Hair follicle dermal papilla cell (primary cell): Measurements from ENCODE around the gene USP33. TPM values are rescaled to one million over a fixed set of nuclear protein-coding genes. Genes with fewer than 3 reads are reported as not detected.

Experiments
- total RNA-seq: library from RNA; depleted of rRNA; stranded (reverse); fragments of >200 nt; gene quantifications from 2 replicates; pipeline ENCODE4 v1.2.3, GENCODE V29; 2012

USP33 gene
- total RNA-seq = 92.5 and 107 TPM in 2 replicates

GRCh38 chr1:77759071-77760028, at the start of gene USP33:
USP33 (minus strand) TSS chr1:77759852; CDS start chr1:77741697, 18,155 bp downstream.

DNA sequence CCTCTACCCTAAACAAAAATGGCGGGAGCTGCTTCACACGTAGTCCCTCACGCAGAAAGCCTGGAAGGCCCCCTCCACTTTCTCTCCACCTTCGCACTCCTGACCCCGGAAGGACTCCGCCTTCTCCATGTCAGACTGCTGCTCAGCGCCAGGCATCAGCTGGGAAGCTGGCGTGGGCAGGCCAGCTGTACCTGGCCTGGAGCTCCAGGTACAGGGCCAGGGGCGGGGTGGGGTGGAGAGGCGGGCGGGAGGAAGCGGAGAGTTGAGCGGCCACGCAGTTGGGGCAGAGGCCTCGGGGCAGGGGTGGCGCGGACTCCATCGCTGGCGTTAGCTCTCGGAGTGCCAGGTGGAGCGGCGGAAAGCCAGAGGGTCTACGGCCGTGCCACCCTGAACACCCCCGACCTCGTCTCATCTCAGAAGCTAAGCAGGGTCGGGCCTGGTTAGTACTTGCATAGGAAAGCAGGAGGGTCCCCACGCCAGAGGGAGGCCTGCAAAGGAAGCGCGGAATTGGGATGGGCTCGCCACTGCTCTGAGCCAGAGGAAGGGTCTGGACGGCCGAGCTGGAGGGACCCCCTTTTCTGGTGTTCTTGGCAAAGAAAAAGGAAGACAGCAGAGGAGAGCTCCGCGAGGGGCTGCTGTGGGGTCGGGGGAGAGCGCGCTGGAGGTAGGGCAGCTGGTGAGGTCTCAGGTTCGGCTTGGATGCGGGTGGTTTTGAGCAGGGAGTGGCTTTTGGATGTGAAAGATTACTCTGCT, 20.1 kb upstream of the USP33 start, which contains the start of gene MIGA1:
Gene MIGA1, plus strand, starts transcription at position 121 of the 753 bp plus-strand sequence. CDS start 3,604 bp downstream, outside the sequence.

DNA sequence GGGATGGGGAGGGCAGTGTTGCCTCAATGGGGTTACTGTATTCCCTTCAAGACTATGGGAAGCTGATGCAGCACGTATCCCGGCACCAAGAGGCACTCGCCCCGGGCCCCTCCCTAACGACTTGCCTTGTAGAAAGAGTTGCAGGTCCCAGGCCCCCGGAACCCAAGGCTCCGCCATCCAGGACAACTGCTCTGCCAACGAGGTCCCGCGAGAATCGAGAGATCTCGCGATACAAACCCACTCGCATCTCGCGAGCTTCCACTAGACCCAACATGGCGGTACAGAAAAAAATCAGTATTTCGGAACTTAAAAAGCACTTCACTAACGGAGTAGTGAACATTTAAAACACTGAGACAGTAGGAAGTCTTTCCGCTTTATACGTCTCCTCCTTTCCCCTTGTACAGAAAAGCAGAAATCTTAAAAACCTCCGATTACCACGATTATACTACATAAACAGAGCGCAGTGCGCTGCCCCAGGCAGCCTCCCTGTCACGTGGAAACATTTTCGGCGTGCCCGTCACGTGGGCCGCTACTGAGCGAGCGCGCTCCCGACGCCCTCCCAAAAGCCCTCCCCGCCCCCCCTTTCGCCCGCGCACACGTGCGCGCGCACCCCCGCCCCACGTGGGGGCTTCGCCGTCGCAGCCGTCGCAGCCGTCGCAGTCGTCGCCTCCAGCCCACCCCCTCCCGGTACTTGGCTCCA, 77.0 kb downstream of the USP33 start, which contains the start of gene ZZZ3:
Gene ZZZ3, minus strand, starts transcription at position 199 of the 700 bp plus-strand sequence. CDS start 49,304 bp downstream, outside the sequence.

Other genes with a start within 250 kb of the USP33 start
- 97.0 and 109 TPM in 2 replicates for gene ZZZ3, start 77.2 kb downstream of the USP33 start, total RNA-seq
- gene MIGA1, start 19.8 kb upstream of the USP33 start, total RNA-seq = 15.5 and 17.4 TPM in 2 replicates
- gene NEXN, start 128.8 kb upstream of the USP33 start, total RNA-seq = 5.4 and 9.6 TPM in 2 replicates
- 90.8 and 108 TPM in 2 replicates for gene FUBP1, start 219.2 kb upstream of the USP33 start, total RNA-seq
- gene DNAJB4, start 245.1 kb upstream of the USP33 start, total RNA-seq = 25.2 and 38.4 TPM in 2 replicates